HG02588 (cell line): ENCODE data around the gene C16orf54.
"Not testable (repeated sequence)": the region's sequence is repeated elsewhere in the genome, so short reads cannot be mapped to it uniquely, and the experiment has no call there.

ENCODE experiments used
- ATAC-seq: cut with Tn5 transposase; IDR thresholded peaks from one replicate; pipeline ENCODE4 v1.9.1; 2021; ENCODE audit warnings: mild to moderate bottlenecking, moderate library complexity; ENCODE audit not compliant: unreplicated experiment

C16orf54 gene

DNA sequence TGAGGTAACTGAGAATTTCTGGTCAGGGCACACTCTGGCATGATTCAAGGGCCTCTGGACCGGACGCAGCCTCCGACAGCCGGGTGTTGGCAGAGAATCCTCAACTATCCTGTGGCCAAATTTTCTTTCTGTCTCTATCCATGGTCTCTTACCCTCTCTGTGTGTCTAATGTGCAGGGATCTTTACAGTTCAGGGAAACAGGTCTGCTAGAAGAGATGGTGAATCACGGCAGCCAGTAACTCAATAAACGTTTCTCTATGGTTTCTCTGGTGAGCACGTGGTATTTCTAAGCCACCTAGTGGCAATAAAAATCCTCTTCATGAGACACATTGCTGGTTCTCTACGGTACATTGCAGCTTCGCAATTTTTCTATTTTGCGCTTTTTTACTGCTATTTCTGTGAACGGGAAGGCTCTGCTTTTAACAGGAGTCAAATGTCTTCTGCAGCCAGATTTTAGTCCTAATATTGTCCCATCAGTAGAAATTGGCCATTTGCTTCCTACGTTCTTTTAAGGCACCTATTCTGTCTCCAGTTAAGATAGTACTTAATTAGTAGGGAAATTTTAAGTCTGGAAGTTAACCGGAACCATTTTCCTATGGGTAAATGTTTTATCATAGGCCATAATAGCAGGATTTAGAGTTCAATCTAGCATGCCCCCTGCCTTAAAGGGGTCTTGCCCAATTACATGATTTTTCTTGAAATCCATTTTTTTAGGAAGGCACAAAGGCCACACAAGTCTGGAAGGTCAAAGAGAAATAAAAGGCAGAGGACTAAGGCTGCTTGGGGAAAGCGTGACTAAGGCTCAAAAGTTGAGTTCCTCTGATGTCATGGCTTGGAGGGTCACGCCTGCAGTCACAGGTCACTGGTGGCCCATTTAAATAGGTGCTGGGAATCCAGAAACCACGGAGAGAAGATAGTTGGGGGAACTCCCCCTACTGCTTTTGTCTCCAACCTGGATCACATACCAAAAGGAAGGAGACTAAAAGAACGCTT is 35.3 kb downstream of the C16orf54 start:
- no peak for ATAC-seq

DNA sequence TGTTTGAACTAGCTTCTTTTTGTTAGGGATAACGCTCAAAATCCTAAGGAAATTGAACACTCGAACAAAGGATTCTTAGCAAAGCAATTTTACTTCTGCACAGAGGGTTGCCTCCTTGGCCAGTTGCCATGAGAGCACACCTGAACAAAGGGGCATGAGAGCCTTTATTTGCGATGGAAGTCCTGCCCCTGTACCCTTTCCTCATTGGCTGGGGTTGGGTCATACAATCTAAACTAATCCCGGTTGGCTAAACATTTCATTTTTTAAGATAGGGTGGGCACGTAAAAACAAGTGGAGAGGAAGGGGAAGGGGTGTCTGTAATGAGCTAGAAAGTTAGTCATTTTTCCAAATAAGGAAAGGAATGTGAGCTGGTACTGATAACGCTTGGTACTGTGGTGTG is 36.1 kb downstream of the C16orf54 start:
- ATAC-seq: not testable (repeated sequence)

- no peak for ATAC-seq
These were observed 36.7 kb downstream of the C16orf54 start for GRCh38 chr16:29708917-29709600.

GRCh38 chr16:29707160-29707559 is 38.6 kb downstream of the C16orf54 start:
- ATAC-seq: not testable (repeated sequence)

GRCh38 chr16:29705030-29705429 is 40.8 kb downstream of the C16orf54 start:
- ATAC-seq: no peak

DNA sequence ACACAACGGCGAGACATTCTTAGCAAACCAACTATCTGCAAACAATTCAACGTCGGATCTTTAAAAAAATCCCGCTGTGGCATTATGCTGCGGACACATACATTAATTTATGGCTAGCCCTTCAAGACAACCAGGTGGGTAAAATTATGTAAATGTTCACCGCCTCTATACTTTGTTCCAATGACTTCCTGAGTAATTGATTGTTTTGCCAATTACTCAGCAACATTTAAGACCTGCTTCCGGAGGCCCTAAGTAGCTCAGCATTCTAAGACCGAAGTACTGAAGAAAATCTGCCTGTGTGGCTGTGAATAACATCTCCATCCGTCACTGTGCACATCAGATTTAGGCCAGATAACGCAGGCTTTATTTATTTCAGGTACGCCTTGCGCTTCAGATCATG is 43.5 kb downstream of the C16orf54 start:
- peak; percentile 21 for ATAC-seq

GRCh38 chr16:29701214-29701555 is 44.6 kb downstream of the C16orf54 start:
- ATAC-seq: no peak

DNA sequence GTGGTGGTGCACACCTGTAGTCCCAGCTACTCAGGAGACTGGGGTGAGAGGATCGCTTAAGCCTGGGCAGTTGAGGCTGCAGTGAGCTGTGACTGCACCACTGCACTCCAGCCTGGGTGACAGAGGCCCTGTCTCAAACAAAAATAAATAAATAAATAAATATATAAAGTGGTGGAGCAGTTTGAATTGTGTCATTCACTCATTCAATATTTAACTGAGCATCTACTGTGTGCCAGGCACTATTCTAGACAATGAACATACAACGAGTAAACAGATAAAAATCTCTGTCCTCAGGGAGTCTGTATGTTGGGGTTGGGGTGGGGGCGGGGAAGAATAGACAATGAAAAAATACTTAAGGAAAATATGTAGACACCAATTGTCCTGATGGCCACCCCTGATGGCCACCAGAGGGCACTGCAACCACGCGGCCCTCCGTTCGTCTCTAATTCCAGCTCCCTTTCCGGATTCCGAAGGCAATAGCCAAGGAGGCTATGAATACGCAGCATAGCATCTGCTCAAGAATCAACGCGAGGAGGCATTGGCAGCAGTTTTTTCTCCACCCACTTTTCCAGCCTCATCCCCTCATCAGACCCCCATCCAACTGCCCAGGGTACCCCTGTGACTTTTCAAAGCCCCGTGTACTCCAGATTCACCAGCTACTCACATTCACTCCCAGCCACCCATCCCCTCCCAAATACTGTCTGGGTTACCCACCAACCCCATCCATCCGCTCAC is 45.4 kb downstream of the C16orf54 start:
- no peak for ATAC-seq

DNA sequence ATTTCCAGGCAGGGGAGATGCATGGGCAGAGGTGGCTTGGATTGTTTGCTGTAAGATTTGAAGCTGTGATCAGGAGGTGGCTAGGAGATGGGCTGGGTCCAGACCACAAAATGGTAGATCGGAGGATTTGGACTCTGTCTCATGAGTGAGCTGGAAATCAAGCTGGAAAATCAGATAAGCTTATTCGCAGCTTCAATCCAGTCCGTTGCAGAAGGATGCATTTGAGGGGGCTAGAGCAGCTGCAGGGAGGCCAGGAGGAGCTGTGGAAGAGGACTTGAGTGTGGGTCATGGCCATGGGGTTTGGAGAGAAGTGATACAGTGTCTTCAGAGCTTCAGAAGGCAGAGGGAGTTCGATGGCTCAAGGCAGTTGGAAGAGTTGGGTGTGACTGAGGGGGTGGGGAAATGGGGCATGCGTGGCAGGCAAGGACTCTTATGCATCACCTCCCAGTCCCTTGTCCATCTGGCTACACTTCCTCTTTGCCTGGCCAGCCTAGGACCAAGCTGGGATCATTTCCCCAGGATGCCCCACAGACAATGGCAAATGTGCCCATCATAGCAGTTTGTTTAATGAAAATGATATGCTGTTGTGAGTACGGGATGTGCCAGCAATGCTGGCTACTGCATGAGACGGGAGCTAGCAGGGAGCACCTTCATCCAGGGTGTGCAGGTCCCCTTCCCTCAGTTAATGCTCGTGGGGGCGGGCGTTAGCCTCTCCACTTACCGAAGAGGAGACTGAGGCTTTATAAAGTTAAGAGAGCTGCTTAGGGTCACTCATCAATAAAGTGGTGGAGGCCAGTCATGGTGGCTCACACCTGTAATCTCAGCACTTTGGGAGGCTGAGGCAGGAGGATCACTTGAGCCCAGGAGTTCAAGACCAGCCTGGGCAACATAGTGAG is 46.2 kb downstream of the C16orf54 start:
- ATAC-seq: no peak

GRCh38 chr16:29698484-29699323 is 47.1 kb downstream of the C16orf54 start:
- ATAC-seq: no peak

- ATAC-seq: no peak
These were observed 47.7 kb downstream of the C16orf54 start for GRCh38 chr16:29698042-29698441.

DNA sequence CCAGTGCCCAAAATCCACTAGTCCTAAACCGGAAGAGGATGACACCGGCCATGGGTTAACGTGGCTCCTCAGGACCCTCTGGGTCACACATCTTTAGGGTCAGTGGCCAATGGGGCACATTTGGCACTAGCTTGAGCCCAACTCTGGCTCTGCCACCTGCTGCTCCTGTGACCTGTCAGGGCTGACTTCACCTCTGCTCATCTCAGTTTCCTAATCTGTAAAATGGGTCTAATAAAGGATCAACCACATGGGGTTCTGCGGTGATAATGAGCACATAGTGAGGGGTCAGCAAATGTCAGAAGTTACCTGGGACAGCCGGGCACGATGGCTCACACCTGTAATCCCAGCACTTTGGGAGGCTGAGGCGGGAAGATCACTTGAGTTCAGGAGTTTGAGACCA is 48.4 kb downstream of the C16orf54 start:
- ATAC-seq: no peak

- ATAC-seq: no peak
These were observed 48.9 kb downstream of the C16orf54 start for GRCh38 chr16:29696881-29697331.

GRCh38 chr16:29695675-29696074 is 50.1 kb downstream of the C16orf54 start:
- not testable (repeated sequence) for ATAC-seq

- no peak for ATAC-seq
These were observed 51.2 kb downstream of the C16orf54 start for GRCh38 chr16:29694384-29695195.

DNA sequence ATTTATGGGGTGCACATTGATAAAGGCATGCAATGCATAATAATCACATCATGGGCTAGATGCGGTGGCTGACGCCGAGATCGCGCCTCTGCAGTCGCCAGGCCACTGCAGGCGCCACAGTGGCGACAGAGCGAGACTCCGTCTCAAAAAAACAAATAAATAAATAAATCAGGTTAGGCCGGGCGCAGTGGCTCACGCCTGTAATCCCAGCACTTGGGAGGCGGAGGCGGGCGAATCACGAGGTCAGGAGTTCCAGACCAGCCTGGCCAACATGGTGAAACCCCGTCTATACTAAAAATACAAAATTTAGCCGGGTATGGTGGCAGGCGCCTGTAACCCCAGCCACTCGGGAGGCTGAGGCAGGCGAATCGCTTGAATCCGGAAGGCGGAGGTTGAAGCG is 53.2 kb downstream of the C16orf54 start:
- not testable (repeated sequence) for ATAC-seq
